HG03378 (cell line): Measurements from ENCODE around the gene NELFA.

ENCODE experiments used
- ATAC-seq: cut with Tn5 transposase; IDR thresholded peaks from one replicate; pipeline ENCODE4 v1.9.1; 2021; ENCODE audit warnings: mild to moderate bottlenecking, moderate library complexity; ENCODE audit not compliant: unreplicated experiment

NELFA gene

DNA sequence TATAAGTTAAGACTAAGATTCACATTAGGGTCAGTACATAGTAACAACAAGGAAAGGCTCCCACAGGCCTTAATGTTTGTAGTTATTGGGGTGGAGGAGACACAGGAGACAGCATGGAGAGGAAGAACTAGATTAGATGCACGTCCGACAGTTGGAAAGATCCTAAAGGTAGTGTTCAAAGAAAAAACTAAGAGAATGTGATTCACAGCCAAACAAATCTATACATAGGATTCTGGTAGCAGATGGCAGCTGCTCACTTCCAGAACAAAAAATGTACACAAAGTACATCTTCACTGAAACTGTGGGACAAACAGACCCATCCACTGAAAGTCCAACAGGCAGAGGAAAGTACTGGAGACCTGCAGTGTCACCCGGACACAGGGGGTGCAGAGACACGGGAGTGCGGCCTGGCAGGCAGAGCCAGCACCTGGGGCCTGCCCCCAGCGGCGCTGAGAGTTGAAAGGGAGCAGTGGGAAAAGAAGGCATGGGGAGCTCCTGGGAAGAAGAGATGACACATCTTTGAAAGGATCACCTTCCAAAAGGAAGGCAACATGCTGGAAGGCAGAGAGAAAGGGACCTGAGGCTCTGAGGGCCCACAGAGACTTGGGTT lies 40.0 kb downstream of the NELFA start:
- ATAC-seq: no peak

DNA sequence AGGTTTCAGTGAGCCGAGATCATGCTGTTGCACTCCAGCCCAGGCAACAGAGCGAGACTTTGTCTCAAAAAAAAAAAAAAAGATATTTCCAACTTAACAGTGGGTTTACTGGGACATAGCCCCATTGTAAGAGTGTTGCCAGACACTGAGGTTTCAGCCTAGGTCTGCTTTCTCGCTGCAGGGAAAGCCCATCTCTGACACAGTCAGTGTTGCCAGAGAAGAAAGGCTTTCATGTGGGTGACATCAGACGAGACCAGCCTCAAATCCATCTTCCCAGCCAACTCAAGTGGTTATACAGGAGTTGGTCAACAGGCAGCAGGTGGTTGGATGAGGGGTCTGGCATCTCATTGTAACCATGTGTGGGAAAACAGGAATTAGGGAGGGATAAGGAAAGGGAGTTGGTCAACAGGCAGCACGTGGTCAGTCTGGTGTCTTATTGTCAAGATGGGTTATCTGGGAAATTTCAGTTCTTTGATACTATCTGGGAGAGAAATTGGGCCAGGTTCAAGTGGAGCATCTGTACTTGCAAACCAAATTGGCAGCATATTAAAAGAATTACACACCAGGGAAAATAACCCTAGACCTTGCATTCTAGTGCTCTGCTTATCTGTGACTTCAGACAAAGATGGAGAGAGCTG lies 41.1 kb downstream of the NELFA start:
- no peak for ATAC-seq

DNA sequence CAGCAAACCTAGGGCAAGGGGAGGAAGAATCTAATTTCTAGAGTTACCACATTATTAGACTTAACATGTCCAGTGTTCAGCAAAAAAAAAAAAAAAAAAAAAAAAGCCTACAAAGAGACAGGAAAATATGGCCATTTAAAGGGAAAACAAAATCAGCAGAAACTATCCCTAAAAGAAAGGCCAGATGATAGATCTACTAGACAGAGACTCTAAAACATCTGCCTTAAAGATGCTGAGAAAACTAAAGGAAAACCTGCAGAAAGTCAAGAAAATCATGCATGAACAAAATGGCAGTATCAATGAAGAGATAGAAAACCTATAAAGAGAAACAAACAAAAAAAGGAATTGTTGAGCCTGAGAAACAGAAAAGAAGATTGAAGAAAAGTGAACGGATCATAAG lies 43.8 kb downstream of the NELFA start:
- no peak for ATAC-seq

DNA sequence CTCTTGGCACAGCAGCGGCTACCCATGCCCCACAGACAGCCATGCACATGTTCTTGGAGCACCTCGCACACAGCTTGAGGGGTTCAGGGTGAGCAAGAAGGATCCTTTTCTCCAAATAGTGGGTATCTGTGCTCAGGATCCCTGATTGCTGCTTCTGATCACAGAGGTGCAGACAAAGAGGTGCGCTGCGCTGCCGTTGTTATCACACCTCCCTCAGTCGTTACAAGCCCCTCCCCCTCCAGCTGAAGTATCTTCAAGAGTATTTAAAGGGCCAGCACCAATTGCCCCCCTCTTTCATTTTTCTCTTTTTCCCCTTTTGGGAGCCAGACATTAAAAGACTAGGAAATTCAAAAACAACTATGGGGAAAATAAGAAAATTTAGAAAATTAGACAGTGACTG lies 44.3 kb downstream of the NELFA start:
- ATAC-seq: no peak

DNA sequence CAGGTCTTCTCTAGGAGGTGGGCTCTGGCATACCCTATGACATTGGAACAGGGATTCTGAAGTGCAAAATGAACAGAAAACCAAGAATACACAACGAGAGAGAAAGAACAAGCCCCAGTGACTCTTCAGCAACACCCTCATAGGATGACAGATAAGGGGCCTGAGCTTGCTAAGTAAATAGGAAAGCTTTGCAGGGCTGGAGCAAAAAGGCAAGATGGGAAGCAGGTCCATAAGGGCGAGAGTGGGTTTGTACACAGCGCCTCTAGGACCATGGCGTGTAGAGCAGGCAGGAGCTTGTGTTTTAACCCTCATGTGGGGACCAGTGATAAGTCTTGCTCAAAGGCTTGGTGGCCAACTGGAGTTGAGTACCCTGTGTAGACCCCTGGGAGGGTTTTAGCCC lies 45.8 kb downstream of the NELFA start:
- ATAC-seq: no peak

DNA sequence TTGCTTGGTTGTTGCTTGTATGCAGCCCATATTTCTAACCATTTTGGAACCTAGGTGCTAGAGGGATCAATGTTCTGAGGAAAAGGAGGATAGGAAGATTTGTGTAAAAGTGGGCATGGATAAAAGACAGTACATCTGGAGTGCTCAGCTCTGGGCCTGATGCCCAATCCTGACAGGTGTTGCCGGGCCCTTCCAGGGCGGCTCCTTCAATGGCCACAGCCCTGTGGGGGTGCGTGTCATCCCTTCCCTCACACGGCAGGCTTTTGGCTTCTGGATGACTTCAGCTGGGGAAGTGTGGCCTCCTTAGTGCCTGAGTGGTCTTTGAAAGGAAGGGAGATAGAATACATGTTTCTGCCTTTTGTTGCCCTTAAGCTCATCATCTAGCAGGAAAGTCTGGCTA lies 47.2 kb downstream of the NELFA start:
- no peak for ATAC-seq

DNA sequence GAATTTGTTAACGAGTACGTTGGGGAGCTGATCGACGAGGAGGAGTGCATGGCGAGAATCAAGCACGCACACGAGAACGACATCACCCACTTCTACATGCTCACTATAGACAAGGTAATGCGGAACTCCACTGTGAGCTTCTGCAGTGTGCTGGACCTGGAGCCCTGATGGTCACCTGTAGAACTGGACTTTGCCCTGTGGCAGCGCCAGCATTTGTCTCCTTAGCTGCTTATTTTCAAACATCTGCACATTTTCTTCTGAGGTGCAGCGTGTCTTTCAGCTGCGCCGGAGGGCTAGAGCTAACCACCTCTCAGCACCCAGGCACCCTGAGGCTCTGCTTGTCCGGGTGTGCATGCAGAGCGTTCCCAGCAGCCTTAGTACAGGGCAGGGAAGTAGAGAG lies 47.7 kb downstream of the NELFA start:
- ATAC-seq: no peak

DNA sequence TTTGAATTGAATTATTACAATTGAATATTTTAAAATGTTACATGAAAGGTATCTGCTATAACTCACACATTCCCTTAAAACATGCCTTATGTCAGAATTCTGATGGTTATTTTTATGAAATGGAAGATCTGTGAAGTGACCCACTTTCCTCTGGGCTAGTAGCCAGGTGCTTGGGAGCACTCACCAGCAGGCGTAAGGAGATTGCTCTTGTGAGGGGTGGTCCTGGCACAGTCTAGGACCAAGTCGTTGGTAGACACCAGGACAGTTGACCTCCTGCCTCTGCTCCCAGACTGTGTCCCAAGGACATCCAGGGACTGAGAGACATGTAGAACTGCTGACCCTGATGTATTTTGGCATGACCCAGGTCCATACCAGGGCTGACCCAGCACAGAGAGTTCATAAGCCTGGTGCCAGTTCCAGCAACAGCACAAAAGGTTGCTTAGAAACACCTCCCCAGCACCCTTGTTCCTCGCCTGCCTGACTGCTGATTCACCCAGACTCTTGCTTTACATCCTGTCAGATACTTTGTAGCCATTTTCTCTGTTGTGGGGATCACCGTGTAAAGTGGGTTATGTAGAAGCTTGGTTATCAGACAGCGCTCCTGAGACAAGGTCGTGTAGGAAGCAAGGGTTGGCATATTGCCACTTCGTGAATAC lies 48.5 kb downstream of the NELFA start:
- no peak for ATAC-seq

DNA sequence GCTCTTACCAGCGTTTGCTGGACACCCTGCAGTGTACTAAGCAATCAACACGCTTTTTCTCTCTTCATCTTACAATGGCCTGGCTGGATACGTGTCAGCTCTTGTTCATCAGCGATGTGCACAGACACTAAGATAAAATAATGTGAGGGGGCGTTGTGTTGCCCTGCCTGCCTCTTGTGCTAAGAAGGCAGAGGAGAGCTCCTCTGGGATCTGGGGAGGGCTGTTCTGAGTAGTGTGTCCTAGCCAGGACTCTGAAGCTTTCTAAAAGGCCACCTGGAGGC lies 49.7 kb downstream of the NELFA start:
- no peak for ATAC-seq

DNA sequence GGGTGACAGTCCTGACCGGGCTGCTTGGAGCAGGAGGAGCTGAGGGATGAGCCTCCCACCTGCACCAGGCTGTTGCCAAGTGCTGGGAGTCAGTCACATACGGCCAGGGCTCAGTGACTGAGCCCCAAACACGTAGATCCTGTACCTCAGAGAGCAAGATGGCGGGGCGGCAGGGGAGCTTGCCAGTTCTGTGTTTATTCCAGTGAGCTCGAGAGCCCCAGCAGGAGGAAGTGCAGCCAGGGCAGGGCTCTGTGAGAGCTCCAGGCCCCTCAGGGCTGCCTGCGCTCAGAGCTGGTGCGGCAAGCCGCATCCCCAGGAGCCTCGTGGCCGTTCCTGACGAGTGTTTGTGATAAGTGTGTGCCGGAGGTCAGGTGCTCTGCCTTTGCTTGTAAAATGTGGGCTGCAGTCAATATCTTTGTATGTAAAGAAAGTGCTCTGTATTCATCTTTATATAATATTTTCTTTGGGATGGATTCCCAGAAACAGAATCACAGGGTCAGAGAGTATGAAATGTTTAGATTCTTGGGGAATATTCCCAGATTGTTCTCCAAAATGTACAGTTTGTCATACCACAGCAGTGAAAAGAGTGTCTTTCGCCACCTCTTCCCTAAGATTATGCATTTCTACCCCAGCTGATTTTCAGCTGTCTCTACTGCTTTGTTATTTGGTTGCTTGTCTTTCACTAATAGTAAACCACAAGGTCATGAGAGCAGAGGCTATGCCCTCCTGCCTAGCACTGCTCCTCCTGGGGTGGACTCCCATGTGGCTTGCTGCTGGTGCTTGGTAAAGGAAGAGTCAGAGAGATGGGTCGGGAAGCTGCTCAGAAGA lies 50.3 kb downstream of the NELFA start:
- ATAC-seq: no peak

DNA sequence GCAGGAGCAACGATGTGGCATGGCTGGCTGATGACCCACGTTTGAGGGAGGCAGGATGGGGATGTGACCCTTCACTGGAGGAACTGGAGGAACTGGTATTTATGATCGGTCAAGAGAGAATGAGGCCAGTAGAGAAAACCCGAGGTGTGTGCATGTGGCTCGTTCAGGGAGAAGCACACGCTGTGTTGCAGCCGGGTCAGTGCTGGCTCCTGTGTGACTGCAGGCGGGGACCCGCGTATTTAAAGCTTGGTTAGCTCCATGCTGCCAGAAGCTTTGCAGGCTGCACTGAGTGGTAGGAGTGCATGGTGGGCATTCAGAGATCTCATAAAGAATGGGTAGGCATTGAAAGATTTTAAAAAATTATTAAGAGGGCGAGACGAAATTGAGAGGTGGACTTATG lies 52.1 kb downstream of the NELFA start:
- ATAC-seq: no peak

DNA sequence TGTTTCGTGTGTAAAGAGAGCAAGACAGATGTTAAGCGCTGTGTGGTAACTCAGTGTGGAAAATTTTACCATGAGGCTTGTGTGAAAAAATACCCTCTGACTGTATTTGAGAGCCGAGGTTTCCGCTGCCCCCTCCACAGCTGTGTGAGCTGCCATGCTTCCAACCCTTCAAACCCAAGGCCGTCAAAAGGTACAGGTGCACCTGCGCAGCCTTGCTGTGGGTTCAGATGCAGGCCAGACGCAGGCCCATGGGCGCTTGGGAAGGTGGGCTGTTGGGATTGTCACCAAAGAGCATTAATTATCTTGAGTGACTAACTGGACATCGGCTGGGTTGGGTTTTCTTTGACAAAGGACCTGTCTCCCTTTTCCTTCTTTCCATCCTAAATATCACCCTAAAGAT lies 55.4 kb downstream of the NELFA start:
- ATAC-seq: no peak

DNA sequence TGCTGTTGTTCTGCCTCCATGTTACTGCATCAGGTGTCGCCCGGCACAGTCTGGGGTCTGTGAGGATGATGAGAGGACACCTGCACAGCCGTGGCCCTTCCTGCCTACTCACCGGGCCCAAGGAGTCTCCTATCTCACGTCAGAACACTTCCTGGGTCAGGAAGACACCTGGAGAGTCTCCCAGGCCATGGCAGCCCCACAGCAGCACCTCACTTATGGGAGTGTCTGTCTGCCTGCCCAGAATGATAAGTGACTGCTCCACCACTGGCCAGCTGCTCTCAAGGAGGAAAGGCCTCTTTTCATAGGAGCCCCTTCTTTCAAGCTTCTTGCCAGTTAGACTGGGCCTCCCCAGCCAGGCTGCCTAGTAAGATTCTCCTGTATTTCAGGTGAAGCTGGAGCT lies 56.1 kb downstream of the NELFA start:
- ATAC-seq: no peak

DNA sequence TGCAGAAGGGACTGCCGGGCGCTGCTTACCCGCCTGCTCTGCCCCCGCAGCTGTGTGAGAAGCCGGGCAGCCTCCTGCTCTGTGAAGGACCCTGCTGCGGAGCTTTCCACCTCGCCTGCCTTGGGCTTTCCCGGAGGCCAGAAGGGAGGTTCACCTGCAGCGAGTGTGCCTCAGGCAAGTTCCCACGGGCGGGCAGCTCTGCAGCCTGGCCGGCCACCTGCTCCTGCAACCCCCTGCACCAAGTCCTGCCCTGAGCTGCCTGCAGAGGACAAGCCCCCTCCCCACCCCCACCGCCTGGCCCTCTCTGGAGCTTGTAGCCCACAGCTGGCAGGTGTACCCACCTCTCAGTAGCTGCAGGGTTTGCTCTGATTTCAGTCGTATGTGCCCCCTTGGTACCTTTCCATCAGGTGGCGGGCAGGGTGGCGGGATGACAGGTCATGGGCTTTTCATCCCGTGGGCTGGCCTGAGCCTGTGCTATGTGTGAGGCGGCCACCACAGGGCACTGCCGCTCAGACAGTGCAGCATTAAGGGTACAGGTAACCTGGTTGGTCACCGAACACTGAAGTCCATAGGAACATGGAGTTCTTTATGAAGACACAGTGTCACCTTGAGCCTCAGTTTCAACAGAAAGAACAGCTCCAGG lies 56.6 kb downstream of the NELFA start:
- ATAC-seq: no peak

DNA sequence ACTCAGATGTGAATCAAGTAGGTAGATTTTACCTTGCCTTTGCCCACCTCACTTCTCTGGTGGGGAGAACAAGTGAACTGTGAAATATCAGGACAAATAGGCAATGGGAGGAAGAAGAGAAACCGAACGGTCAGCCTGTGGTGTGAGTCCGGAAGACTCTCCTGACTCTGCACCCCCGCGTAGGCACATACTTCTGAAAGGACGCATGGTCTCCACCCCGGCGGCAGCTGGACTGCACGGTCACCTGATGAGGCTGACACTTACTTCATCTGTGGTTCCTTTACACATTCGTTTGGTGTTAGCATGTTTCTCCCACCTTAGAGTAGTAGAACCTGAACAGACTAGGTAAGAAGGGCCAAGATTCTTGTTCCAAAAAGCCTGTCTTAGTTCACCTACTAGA lies 58.4 kb downstream of the NELFA start:
- no peak for ATAC-seq

DNA sequence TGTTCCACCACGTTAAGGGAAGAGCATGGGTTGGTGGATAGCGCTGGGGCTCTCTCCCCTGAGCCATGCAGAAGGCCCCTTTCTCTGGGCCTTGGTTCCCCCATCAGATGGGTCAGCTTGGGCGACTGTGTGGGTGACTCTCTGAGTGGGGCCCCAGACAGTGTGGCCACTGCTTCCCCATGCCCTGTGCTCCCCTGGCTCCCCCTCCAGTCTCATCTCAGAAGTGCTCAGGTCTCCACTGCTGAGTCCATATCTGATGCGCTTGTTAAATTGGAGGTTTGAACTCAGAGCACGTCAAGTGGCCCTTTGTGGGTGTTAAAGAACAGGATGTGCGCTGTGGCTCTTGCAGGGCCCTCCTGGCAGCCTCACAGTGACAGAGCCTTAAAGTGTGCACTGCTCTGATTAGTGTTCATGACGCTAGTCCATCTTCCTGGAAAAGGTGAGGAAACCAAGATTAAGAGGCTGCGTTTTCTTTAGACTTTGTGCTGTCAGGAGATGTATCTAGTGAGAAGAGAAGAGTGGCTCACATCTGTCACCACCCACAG lies 59.8 kb downstream of the NELFA start:
- ATAC-seq: no peak

DNA sequence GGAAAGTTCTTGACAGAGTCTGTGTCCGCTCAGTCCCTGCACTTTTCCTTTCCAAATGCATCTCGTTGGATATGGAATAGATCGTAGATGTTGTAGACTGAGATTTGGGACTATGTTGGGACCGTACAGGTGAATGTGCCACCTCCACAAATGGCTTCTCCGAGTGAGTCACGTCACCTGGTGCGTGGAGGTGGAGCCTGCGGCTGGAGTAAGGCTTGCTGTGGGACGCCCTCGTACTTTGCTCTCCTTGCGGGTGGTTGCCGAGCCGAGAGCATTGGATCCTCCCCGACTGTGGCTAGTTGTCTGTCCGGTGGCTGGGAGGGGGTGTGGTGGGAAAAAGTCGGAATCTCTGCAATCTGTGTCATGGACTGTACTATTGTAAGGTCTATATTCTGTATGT lies 60.5 kb downstream of the NELFA start:
- ATAC-seq: no peak

DNA sequence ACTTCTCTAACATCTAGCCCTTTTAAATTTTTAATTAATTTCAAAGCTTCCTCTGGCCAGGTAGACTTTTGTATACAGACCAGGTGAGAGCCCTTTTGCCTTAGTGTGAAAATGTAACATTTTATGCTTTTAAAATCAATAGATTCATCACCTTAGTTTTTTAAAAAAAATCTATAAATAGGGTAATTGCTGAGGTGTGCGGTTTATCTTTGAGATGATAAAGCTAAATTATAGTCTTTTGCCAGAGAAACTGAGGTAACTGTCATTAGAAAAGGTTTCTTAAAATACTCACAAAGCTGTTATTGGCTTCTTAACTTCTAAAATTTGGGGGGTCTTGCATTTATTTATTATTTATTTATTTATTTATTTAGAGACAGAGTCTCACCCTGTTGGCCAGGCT lies 62.9 kb downstream of the NELFA start:
- ATAC-seq: no peak

DNA sequence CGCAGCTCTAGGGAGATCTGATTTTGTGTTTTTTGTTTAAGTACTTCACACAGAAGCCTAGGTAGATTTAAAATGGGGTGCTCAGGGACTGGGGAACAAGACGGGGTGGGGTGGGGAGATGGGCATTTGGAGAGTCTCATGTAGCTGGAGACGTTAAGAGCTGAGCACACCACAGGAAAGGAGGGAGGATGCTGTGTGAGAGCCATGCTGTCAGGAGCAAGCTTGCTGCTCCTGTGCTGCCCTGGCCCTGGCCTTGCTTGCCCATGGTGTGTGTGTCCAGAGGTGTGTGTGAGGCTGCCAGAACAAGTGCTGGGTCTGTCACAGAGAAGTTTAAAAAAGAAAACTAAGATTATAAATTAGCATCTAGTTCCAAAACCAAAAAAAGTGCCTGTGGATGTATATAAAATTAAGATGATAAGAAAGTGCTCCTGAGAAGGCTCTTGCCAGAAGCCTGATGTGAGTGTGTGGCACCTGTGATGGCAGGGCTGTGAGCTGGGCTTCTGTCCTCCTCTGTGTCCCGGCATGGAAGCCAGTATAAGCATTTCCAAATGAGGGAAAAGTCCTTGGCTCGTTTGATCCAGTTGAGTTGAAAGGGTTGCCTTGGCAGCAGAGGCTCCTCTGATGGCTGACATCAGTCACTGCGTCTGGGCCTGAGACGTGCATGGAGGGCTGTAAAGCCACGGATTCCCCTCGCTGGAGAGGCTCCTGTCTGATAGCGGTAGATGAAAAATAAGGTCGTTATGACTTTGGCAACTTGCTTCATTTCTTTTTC lies 63.5 kb downstream of the NELFA start:
- ATAC-seq: no peak

DNA sequence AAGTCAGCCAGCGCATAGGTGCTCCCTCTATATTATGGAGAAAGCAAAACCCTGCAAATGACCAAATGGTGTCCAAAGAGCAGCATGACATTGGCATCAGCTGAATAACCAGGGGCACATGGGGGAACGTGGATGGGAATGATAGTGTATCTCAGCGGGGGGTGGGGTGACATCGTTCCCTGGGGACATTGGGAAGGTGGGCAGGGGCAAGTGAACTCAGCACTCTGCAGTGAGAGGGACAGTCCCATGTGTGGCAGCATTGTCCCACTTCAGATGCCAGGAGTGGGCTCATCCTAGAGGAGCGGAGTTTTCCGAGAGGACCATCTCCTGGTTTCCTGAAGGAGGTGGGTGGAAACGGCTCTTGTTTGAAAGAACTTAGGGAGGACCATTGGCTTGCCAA lies 64.8 kb downstream of the NELFA start:
- no peak for ATAC-seq

DNA sequence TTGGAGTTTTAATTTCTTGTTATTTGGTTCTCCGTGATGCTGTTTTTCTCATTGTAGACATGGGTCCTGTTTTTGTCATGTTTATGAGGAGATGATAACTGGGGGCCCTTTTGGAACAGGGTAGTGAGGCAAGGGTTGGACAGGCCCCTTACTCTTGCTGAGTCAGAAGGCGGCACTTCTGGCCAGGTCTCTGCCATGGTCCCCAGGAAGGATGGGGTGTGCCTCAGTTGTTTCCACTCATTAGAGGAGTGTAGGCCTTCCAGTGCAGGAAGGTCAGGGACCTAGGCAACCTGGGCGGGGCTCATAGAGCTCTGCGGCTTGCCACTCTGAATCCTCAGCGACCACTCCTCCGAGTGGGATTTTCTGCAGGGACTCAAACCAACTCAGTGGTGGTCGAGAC lies 68.2 kb downstream of the NELFA start:
- ATAC-seq: no peak
